Ammon's horn (tissue), 1 donor: ENCODE results near the gene U2AF2.

Experiments used
- DNase-seq: peaks from one replicate; pipeline ENCODE4 v3.0.0-alpha.2; 2016; ENCODE audit warnings: low spot score

U2AF2 gene

DNA sequence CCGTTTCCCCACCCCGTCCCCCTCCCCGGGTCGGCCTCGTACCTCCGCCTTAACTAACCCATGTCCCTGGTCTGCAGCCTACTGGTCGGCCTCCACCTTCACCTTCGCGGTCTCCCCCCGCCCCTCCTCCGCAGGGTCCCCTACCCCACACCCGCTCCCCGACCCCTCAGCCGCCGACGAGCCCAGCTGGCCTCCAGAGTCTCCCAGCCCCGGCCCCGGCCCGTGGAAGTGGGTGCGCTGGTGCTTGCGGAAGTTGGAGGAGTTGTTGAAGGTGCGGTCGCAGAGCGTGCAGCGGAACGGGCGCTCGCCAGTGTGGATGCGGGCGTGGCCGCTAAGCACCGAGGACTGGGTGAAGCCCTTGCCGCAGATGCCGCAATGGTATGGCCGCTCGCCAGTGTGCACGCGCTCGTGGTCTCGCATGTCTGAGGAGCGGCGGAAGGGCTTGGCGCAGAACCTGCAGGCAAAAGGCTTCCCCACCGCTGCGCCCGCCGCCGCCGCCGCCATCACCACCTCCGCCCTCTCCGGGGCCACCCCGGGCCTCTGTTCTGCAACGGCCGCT lies 33.1 kb upstream of the U2AF2 start:
- no peak for DNase-seq

DNA sequence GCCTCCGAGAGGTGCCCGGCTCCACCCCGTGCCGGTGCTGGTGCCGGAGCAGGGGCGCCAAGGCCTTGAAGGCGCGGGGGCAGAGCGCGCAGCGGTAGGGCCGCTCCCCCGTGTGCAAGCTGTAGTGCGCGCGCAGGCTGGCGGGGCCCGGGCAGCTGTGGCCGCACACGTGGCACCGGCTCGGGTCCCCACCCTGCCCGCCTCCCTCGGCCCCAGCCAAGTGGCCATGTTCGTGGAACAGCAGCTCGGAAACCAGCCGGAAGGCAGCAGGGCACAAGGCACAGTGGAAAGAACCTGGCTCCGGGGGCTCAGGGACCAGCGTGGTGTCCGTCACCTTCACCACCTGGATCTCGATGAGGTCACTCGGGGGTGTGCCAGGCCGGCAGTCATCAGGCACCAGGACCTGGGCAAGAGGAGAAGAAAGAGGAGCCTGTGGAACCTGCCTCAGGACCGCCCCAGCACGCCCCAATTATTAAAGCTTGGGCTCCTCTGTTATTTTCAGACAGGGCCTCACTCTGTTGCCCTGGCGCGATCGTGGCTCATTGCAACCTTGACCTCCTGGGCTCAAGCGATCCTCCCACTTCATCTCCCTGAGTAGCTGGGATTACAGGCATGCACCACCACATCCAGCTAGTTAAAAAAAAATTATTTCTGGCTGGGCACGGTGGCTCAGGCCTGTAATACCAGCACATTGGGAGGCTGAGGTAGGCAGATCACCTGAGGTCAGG lies 32.4 kb upstream of the U2AF2 start:
- no peak for DNase-seq

DNA sequence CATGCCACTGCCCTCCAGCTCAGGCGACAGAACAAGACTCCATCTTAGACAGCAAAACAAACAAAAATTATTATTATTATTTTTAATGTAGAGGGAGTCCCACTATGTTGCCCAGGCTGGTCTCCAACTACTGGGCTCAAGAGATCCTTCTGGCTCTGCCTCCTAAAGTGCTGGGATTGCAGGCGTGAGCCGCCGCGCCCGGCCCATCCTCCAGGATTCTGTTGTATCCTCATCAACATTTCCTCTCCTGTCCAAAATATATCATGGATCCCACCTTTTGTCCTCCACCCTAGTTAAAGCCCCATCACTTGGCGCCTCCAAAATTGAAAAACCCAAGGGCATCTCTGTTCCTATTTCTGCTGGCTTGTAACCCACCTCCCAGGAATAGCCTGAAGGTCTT lies 31.7 kb upstream of the U2AF2 start:
- no peak for DNase-seq

DNA sequence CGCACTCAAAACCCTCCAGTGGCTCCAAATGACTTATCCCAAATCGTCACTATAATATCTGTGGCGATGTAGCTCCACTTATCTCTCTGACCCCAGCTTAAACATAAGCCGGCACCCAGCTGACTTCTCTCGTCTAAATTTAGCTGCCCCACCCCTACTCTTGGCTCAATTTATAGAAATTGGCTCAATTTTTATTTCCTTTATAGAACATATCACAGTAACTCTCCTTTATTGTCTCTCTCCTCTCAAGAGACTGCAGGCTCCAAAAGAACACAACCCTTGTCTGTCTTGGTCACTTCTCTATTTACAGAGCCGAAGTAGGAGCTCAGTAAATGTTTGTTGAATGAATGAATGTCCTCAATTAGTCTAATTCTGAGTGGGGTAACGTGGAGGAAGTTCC lies 31.3 kb upstream of the U2AF2 start:
- no peak for DNase-seq

DNA sequence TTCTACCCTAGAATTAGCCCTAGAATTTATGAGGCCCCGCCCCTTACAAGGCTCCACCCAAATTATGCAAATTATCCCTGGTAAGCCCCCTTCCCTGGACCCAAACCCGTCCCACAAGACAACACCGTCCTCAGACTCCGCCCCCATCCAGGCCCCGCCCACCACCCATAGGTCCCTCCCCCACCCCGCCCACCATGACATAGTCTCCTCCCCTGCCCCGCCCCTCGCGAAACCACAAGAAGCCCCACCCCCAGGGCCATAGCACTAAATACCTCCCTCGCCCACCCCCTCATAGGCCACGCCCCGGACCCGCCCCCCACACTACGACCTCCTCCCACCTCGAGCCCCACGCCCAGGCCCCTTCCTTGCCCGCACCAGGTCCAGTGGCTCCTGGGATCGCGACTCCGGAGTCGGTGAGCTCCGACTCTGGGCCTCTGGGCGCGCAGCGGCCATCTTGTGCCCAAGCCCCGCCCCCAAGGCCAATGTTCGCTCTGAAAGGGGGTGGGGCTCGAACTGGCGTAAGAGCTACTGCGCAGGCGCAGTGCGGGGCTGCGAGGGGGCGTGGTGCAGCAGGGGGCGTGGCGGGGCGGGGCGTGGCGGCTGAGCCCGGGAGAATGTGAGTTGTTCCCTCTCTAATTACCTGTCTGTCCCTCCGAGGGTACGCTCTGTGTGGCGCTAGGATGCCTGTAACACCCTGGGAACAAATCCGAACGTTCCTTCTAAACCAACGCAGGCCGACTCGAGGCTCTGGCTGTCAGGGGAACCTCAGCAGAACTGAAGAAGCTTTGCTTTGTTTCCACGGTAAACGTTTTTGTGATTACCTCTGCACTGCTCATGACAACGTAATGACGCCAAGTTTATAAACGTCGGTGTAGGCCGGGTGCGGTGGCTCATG lies 30.5 kb upstream of the U2AF2 start, which contains the start of gene ZNF784:
Gene ZNF784, minus strand, starts transcription at position 458 of the 895 bp plus-strand sequence. Its CDS starts 5 bp downstream, at position 453.
- DNase-seq = peak; percentile 96

DNA sequence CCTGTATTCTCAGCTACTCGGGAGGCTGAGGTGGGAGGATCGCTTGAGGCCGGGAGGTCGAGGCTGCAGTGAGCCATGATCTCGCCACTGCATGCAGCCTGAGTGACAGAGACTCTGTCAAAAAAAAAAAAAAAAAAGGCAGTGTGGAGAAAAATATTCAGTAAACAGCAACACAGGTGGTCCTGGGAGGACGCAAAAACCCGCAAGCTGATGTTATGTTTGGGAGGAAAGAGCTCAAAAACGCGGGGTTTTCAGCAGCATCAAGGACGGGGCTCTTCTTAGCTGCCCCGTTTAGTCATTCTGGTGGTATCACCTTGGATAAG lies 29.9 kb upstream of the U2AF2 start:
- DNase-seq = no peak

DNA sequence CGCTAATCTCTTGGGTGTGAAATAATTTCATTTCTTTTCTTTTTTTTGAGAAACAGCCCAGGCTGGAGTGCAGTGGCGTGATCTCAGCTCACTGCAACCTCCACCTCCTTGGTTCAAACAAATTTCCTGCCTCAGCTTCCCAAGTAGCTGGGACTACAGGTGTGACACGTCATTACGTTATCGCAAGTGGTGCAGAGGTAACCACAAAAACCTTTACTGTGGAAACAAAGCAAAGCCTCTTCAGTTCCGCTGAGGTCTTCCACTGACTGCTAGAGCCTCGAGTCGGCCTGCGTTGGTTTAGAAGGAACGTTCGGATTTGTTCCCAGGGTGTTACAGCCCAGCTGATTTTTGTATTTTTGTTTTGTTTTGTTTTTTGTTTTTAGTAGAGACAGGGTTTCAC lies 28.5 kb upstream of the U2AF2 start:
- DNase-seq = no peak

DNA sequence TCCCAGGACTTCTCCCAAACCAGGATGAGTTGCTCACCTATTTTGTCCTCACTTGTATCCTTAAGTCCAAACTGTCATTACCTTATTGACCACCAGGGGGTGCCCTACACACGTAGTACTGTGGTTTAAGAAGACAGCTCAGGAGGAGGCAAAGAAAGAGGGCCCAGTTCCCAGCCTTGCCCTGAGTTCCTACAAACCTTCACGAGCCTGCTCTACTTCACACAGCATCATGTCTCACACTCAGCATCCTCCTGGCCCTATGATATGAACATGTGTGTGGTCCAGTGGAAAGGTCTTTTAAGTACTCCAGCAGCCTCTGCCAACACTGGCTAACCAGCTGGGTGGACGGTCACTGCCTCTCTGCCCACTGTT lies 22.4 kb upstream of the U2AF2 start:
- DNase-seq = peak; percentile 96

DNA sequence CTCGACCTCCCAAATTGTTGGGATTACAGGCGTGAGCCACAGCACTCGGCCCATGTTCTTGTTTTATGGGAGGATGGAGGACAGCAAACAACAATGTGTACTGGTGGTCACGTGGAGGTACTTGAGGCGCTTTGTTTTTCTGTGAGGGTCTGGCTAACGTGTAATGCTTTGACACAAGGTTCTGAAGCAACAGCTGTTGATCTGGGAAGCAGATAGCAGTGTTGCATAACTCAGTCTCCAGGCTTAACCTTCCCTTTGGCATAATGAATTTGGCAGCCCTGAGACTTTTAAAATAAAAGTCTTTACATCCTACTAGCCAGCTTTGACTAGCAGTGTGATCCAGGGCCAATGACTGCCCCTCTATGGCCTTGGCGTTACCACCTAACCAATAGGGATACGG lies 21.0 kb upstream of the U2AF2 start:
- DNase-seq = no peak

DNA sequence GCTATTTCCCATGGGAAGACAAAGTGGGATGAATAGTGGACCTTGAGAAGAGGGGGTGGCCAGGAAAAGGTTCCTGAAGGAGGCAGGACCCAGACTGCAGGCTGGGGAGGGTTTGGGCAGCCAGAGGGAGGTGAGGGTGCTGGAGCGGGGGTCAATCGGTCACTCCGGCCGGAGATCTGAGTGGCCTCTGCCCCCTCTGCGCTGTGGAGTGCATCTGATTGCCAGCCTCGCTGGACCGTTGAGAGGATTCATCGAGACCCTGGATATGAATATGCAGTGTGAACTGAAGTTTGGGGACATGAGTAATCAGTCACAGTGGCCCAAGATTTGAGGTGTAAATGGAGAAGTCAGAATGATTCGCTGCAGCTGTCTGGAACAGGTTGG lies 19.5 kb upstream of the U2AF2 start:
- no peak for DNase-seq

DNA sequence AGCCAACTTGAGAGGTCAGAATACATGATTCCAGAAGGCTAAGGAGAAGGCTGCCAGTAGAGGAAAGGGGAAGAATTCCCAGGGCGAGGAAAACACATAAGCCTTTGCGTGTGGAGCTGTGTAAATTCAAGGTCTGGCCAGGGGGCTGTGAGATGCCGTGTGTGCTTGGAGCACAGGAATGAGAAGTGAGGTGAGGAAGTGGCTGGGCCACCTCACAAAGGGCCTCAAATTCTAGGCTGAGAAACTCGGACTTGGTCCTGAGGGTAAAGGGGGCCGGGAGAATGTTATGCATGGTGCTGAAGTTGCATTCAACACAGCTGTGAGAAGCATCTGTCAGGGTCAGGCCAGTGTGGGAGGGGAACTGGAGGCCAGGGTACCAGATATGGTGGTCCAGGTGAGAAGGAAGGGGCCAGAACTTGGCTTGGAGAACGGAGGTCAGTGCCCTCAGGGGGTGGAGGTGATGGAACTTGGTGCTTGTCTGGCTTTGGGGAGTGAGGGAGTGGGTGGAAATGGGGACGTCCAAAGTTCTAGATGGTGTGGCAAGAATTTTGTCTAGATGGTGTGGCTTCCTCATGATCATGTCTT lies 18.9 kb upstream of the U2AF2 start:
- DNase-seq = no peak

DNA sequence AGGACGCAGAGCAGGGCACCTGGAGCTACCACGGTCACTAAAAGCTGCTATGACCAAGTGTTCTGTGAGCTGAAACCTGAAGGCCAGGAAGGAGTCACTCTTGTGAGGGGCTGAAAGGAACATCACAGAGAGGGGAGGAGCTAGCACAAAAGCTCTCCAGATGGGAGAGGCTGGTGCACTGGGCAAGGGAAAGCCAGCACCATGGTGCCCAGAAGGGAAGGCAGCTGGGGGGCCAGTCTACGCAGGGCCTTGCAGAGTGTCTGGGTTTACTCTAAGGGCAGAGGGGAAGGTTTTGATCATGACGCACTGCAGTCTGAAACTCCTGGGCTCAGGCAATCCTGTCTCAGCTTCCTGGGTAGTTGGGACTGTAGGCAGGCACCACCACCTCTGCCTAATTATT lies 18.1 kb upstream of the U2AF2 start:
- DNase-seq = no peak

DNA sequence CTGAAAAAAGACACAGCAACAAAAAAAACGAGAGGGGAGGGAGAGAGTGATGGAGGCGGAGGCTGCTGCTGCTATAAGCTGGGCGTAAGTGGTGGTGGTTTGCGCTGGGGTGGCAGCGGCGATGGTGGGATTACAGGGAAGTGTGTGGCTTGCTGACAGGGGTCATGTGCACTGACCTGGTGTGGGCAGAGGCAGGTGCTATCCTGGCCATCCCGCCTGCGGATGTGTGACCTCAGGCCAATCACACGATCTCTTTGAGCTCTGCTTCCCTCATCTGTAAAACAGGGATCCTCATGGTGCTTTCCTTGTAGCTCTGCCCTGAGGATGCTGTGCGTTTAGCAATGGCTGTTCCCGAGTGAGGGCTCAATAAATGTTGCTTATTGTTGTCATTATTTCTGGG lies 17.3 kb upstream of the U2AF2 start:
- DNase-seq = no peak

DNA sequence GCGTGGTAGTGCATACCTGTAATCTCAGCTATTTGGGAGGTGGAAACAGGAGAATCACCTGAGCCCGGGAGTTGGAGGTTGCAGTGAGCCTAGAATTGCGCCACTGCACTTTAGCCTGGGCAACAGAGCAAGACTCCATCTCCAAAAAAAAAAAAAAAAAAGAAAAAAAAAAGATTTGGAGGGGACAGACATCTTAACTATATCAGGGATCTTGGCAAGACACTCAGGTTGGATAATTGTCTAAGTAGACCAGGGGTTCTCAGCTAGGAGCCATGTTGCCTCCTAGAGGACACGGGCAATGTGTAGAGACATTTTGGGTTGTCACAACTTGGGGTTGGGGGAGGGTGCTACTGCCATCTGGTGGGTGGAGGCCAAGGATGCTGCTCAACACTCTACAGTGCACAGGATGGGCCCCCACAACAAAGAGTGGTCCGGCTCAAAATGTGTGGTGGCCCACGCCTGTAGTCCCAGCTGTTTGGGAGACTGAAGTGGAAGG lies 15.9 kb upstream of the U2AF2 start:
- DNase-seq = no peak

DNA sequence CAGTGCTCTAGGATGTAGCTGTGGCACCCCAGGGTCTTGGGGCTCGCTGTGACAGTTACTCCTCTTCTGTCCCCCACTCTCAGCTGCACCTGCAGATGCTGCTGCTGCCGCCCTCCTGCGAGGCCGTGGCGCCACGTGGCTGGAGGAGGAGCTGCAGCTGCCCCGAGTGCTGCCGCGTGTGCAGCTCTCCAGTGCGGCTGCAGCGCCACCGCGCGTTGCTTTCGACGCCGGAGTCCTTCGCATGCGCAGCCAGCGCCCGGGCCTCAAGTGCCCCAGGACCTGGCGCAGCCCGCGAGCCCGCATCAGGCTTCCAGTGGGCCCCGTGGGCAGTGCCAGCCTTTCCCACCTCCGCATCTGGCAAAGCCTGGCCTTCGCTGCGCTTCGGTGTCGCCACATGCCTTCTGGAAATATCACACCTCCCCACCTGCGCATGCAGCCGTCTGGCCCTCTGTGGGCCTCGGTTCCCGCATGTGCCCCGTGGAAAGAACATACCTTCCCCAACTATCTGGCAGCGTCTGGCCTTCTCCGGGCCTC lies 14.7 kb upstream of the U2AF2 start:
- DNase-seq = peak; percentile 80

DNA sequence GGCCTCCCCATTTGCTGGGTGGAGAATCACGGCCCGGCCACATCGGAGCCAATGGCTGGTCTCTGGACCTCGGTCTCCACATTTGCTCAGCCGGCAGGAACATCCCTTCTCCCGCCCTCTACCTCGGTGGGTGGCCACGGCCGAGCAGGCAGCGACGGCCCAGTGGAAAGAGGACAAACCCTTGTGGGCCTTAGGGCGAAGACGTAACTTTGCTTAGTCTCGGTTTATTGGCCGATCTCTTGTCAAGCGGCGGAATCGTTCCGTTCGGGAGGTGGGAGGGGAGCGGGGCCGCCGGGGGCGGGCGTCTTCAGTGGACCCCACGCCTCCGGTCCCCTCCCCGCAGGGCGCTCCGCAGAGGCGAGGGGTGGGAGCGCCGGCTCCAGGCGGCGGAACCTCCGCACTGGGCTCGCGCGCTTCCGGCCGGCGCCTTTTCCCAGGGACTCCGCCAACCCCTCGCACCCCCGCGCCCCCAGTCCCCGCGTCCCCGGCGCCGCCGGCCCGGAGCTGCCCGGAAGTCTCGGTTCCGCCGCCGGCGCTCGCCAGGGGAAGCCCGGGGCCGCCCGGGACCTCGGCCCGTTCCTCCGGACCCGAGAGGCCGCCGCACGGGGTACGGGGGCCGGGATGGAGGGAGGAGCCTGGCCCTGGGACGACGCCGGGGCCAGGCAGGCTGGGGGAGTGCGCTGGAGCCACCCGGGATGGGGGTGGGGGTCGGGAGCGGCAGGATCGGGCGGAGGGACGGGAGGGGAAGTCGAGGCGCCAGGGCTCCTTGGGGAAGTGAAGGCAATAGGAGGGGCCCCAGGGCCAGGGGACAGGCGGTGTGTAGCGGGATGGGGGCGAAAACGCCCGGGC lies 14.0 kb upstream of the U2AF2 start, which contains the start of gene ZNF580:
Gene ZNF580, plus strand, starts transcription at position 426 of the 849 bp plus-strand sequence. CDS start 1,507 bp downstream, outside the sequence.
- DNase-seq = peak; percentile 56

DNA sequence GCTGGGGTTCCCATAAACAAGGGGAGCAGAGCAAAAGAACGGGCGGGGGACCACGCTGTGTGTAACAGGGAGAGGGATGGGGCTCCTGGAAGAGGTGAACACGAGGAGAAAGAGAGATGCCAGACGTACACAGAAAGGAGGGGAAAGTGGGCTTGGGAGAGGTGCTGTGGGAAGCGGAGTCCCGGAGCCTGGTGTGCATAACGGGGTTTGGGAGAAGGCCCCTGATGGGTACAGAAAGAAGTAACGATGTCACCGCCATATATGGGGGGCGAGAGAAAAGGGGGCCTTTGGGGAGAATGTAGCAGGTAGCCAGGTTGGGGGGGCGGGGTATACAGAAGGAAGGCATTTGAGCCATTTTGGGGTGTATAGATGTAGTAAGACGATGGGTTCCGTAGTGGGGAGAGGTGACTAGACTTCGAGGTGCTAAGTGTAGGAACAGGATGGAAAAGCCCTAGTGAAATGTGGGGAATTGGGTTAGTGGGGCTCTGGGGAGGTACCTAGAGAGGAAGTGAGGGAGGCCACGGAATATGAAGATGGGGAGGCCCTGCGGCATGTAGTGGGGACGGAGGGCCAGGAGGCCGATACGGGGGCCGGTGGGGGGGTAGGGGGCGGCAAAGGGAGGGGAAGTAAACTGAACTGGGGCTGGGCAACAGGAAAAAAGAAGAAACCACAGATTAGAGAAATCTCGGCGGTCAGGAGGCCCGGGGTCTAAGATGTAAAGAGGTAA lies 13.2 kb upstream of the U2AF2 start:
- DNase-seq = no peak

DNA sequence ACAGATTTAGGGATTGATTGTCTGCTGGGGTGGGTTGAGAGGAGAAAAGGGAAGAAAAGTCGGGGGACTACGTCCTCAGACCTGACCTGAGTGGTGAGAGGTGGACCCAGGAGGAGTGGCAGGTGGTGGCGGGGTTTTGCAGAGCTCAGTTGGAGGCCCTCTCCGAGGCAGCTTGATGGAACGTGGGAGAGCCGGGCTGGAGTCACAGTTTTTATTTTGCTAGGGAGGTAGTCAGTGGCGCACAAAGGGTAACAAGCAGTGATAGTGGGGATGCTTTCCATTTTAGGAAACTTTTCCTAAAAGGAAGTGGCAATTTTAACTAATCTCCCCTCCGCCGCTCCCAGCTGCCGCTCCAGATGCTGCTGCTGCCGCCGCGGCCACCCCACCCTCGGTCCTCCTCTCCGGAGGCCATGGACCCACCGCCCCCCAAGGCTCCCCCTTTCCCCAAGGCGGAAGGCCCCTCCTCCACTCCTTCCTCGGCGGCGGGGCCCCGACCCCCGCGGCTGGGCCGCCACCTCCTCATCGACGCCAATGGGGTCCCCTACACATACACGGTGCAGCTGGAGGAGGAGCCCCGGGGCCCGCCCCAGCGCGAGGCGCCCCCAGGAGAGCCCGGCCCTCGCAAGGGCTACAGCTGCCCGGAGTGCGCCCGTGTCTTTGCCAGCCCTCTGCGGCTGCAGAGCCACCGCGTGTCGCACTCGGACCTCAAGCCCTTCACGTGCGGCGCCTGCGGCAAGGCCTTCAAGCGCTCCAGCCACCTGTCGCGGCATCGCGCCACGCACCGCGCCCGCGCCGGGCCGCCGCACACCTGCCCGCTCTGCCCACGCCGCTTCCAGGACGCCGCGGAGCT lies 12.5 kb upstream of the U2AF2 start:
- no peak for DNase-seq

DNA sequence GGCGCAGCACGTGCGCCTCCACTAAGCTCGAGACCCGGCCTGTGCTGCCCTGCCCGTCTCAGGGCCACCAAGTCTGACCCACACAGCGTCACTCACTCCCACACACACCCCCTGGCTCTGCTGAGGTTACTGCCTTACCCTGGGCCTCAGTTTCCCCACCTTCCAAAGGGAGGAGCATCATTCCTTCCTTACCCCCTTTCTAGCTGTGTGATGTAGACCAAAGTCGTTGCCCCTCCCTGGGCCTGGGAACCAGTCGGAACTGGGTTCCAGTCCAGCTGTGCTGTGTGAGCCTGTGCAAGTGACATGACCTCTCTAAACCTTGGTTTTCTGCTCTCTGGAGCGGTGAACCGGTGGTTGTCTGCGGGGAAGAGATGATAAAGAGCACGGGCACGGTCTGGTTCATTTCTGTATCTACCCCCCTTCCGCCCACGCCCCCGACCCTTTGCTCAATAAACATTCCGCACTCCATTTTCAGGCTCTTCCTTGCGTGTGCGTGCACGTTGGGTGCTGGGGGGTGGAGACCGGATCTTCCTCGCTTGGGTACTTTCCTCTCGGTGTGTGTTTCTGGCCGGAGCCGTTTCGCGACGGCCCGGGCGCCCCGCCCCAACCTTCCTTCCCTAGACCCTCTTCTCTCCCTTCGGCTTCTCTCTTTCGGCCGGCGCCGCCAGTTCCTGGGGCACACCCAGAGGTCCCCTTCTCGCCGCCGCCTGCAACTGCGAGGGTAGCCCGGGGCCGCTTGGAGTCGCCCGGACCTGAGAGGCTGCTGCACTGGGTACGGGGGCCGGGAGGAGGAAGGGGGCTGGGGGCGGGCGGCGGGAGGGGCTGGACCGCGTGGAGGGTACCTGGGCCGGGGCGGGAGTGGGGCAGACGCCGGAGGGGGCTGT lies 11.6 kb upstream of the U2AF2 start, which contains the start of gene ZNF581:
Gene ZNF581, plus strand, starts transcription at position 647 of the 884 bp plus-strand sequence. CDS start 923 bp downstream, outside the sequence.
- peak; percentile 72 for DNase-seq
